Body of pancreas (tissue), 4 donors: ENCODE results near the gene SYPL1.

Experiments
- POLR2A ChIP-seq, 3 donors: fragments of 450-650 bp; IDR thresholded peaks; one replicate each; pipeline ENCODE4 v1.6.1; 2016; ENCODE audit warnings: antibody characterized with exemption in 3 of 3, mild to moderate bottlenecking in 2 of 3
- TF ChIP-seq, protein P1 (sequence below), 7 experiments: fragments of 450-650 bp in 4 of 7; fragments of 200-600 bp in 3 of 7; sonication (generic) in 3 of 7; IDR thresholded peaks; one replicate each; pipeline ENCODE4 v1.5.1; 2016 to 2019; ENCODE audit warnings: antibody characterized with exemption in 7 of 7

DNA sequence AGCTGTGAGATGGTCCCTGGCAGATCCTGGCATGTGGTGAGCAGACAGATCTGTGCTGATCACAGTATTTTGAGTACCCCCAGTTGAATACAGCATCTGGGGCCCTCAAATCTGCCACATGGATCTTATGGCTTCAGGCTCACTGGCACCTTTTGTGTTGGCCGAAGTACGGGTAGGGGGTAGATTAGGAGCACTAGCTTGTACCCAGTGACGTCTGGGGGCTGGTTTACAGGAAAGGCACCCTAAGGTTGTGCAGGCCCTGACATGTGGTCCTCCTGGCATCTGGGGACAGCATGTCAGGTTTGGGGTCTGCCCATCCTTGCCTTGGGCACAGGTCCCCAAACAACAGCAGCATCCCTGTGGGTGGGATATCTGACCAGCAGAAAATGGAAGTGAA lies 53.2 kb downstream of the SYPL1 start:
- TF ChIP-seq, protein P1, sequence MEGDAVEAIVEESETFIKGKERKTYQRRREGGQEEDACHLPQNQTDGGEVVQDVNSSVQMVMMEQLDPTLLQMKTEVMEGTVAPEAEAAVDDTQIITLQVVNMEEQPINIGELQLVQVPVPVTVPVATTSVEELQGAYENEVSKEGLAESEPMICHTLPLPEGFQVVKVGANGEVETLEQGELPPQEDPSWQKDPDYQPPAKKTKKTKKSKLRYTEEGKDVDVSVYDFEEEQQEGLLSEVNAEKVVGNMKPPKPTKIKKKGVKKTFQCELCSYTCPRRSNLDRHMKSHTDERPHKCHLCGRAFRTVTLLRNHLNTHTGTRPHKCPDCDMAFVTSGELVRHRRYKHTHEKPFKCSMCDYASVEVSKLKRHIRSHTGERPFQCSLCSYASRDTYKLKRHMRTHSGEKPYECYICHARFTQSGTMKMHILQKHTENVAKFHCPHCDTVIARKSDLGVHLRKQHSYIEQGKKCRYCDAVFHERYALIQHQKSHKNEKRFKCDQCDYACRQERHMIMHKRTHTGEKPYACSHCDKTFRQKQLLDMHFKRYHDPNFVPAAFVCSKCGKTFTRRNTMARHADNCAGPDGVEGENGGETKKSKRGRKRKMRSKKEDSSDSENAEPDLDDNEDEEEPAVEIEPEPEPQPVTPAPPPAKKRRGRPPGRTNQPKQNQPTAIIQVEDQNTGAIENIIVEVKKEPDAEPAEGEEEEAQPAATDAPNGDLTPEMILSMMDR (IDR thresholded peaks at IDR 0.05) = no peak
- TF ChIP-seq POLR2A (IDR thresholded peaks at IDR 0.05) = no peak
